Activated CD8-positive, alpha-beta memory T cell treated with anti-CD3 and anti-CD28 coated beads, Interleukin-2, amount 50 U/mL, for 1 hour (primary cell): ENCODE measurements around the gene EGFL7.

Source experiments
- DNase-seq: peaks from one replicate; pipeline ENCODE4 v3.0.0-alpha.2; 2020; ENCODE audit errors: extremely low read depth

EGFL7 gene

GRCh38 chr9:136718345-136719194, 55.9 kb downstream of the EGFL7 start:
- no peak for DNase-seq

- DNase-seq: no peak
Observed at GRCh38 chr9:136719195-136719880, 56.6 kb downstream of the EGFL7 start.

GRCh38 chr9:136720251-136720897, 57.7 kb downstream of the EGFL7 start:
- DNase-seq: no peak

- DNase-seq: no peak
Observed at GRCh38 chr9:136720898-136721338, 58.2 kb downstream of the EGFL7 start.

GRCh38 chr9:136721339-136722092, 58.8 kb downstream of the EGFL7 start:
- DNase-seq: no peak
